ENCODE results near the gene TBKBP1.
"Not testable (repeated sequence)": the region's sequence is repeated elsewhere in the genome, so short reads cannot be mapped to it uniquely, and the experiment has no call there.

TBKBP1 gene

GRCh38 chr17:47736501-47737495 is 42.8 kb downstream of the TBKBP1 start:
- TF ChIP-seq PAX5 (IDR thresholded peaks at IDR 0.05; ENCODE audit: insufficient read depth, low read length, severe bottlenecking) (no peak), POLR2AphosphoS5 (IDR thresholded peaks at IDR 0.05; ENCODE audit: low read depth, low read length) (no peak), SPI1 (IDR thresholded peaks at IDR 0.05; ENCODE audit: low read depth, low read length) (no peak), POU2F2 (IDR thresholded peaks at IDR 0.05; ENCODE audit: low read depth, low read length) (no peak), TAF1 (IDR thresholded peaks at IDR 0.05; ENCODE audit: low read depth, low read length) (no peak), POLR2A (IDR thresholded peaks at IDR 0.05; ENCODE audit: low read depth, low read length) (no peak)
- no peak for FAIRE-seq

GRCh38 chr17:47738178-47738577 is 44.2 kb downstream of the TBKBP1 start:
- DNase-seq (ENCODE audit: insufficient read length, low spot score) (no peak), FAIRE-seq (no peak)
- TF ChIP-seq POLR2A (IDR thresholded peaks at IDR 0.05; ENCODE audit: low read depth, low read length) (no peak), TAF1 (IDR thresholded peaks at IDR 0.05; ENCODE audit: low read depth, low read length) (no peak), POU2F2 (IDR thresholded peaks at IDR 0.05; ENCODE audit: low read depth, low read length) (no peak)

More at GRCh38 chr17:47736501-47737495, 42.8 kb downstream of the TBKBP1 start:
- no peak for DNase-seq (ENCODE audit: insufficient read length, low spot score)

DNA sequence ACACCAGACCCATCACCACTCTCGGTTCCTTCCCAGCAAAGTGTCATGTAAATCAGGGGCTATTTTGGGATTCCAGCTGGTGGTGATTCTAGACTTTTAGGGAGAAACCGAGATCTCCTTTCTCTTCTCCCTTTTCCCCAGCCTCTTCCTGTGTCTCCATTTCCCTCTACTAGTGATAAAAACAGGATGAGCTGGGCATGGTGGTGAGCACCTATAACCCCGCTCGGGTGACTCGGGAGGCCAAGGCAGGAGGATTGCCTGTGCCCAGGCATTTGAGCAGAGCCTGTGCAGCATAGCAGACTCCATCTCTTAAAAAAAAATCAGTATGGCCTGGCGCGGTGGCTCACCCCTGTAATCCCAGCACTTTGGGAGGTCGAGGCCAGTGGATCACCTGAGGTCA is 45.2 kb downstream of the TBKBP1 start:
- TF ChIP-seq PAX5 (IDR thresholded peaks at IDR 0.05; ENCODE audit: insufficient read depth, low read length, severe bottlenecking) (no peak), SPI1 (IDR thresholded peaks at IDR 0.05; ENCODE audit: low read depth, low read length) (no peak), POLR2A (IDR thresholded peaks at IDR 0.05; ENCODE audit: low read depth, low read length) (no peak), TAF1 (IDR thresholded peaks at IDR 0.05; ENCODE audit: low read depth, low read length) (no peak), POLR2AphosphoS5 (IDR thresholded peaks at IDR 0.05; ENCODE audit: low read depth, low read length) (no peak), POU2F2 (IDR thresholded peaks at IDR 0.05; ENCODE audit: low read depth, low read length) (no peak)
- DNase-seq (ENCODE audit: insufficient read length, low spot score) = no peak
- FAIRE-seq = no peak

- not testable (repeated sequence) for FAIRE-seq; DNase-seq (ENCODE audit: insufficient read length, low spot score)
Observed at GRCh38 chr17:47739945-47740344, 46.0 kb downstream of the TBKBP1 start.

- DNase-seq (ENCODE audit: insufficient read length, low spot score) (no peak), FAIRE-seq (no peak)
- TF ChIP-seq SPI1 (IDR thresholded peaks at IDR 0.05; ENCODE audit: low read depth, low read length) = no peak
- TF ChIP-seq POU2F2 (IDR thresholded peaks at IDR 0.05; ENCODE audit: low read depth, low read length) = no peak
- no peak for TF ChIP-seq PAX5 (IDR thresholded peaks at IDR 0.05; ENCODE audit: insufficient read depth, low read length, severe bottlenecking)
- TF ChIP-seq POLR2AphosphoS5 (IDR thresholded peaks at IDR 0.05; ENCODE audit: low read depth, low read length) = no peak
- no peak for TF ChIP-seq TAF1 (IDR thresholded peaks at IDR 0.05; ENCODE audit: low read depth, low read length)
- TF ChIP-seq POLR2A (IDR thresholded peaks at IDR 0.05; ENCODE audit: low read depth, low read length) = no peak
Observed at GRCh38 chr17:47741109-47741792, 47.3 kb downstream of the TBKBP1 start.

DNA sequence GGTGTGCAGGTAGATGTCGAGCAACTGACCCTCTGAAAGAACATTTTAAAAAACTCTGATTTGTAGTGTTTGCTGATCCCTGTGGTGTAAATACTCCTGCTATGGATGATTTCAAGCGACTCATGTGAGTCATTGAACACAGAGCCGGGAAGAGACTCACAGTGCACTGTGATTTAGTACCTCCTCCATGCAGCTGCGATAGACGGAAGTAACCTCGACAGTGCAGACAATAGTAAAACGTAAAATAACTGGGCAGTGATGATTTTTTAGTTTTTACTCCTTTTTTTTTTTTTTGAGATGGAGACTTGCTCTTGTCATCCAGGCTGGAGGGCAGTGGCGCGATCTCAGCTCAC is 47.8 kb downstream of the TBKBP1 start:
- FAIRE-seq (no peak), DNase-seq (ENCODE audit: insufficient read length, low spot score) (no peak)

DNA sequence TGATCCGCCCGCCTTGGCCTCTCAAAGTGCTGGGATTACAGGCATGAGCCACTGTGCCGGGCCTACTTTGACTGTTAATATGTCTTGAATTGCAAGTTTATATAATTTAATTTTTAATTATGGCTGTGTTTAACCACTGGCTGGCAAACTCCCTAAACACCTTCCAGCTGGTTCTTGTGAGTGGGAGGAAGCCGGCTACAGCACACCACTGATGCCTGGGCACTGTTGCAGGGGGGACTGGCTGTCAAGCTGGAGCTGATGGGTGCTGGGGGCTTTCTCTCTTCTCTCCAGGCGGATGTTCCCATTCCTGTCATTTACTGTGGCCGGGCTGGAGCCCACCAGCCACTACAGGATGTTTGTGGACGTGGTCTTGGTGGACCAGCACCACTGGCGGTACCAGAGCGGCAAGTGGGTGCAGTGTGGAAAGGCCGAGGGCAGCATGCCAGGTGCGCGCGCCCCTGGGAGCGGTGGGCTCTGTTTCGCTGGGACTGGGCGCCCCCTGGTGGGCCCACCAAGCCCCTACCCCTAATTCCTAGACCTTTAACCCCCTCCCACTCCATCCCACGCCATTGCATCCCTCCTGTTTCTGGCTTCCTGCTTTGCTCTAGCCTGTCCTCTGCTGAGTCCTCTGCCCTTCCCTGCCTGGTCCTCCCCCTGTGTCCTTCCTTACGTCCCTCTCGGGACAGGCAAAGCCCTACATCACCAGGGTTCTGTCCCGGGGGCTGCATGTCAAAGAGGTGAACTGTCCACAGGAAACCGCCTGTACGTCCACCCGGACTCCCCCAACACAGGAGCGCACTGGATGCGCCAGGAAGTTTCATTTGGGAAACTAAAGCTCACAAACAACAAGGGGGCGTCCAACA is 48.6 kb downstream of the TBKBP1 start:
- FAIRE-seq (peak; percentile 57), DNase-seq (ENCODE audit: insufficient read length, low spot score) (no peak)
- no peak for TF ChIP-seq POLR2A (IDR thresholded peaks at IDR 0.05; ENCODE audit: low read depth, low read length)
- TF ChIP-seq POU2F2 (IDR thresholded peaks at IDR 0.05; ENCODE audit: low read depth, low read length) = no peak
- TF ChIP-seq PAX5 (IDR thresholded peaks at IDR 0.05; ENCODE audit: insufficient read depth, low read length, severe bottlenecking) = no peak
- no peak for TF ChIP-seq POLR2AphosphoS5 (IDR thresholded peaks at IDR 0.05; ENCODE audit: low read depth, low read length)
- no peak for TF ChIP-seq SPI1 (IDR thresholded peaks at IDR 0.05; ENCODE audit: low read depth, low read length)
- TF ChIP-seq TAF1 (IDR thresholded peaks at IDR 0.05; ENCODE audit: low read depth, low read length) = no peak

More for the DNA sequence above, 47.8 kb downstream of the TBKBP1 start:
- TF ChIP-seq POLR2A (IDR thresholded peaks at IDR 0.05; ENCODE audit: low read depth, low read length) = no peak

- FAIRE-seq (no peak), DNase-seq (ENCODE audit: insufficient read length, low spot score) (no peak)
- no peak for TF ChIP-seq POU2F2 (IDR thresholded peaks at IDR 0.05; ENCODE audit: low read depth, low read length)
- no peak for TF ChIP-seq POLR2AphosphoS5 (IDR thresholded peaks at IDR 0.05; ENCODE audit: low read depth, low read length)
- no peak for TF ChIP-seq TAF1 (IDR thresholded peaks at IDR 0.05; ENCODE audit: low read depth, low read length)
- TF ChIP-seq PAX5 (IDR thresholded peaks at IDR 0.05; ENCODE audit: insufficient read depth, low read length, severe bottlenecking) = no peak
- TF ChIP-seq POLR2A (IDR thresholded peaks at IDR 0.05; ENCODE audit: low read depth, low read length) = no peak
- no peak for TF ChIP-seq SPI1 (IDR thresholded peaks at IDR 0.05; ENCODE audit: low read depth, low read length)
Observed at GRCh38 chr17:47744168-47745036, 50.4 kb downstream of the TBKBP1 start.

DNA sequence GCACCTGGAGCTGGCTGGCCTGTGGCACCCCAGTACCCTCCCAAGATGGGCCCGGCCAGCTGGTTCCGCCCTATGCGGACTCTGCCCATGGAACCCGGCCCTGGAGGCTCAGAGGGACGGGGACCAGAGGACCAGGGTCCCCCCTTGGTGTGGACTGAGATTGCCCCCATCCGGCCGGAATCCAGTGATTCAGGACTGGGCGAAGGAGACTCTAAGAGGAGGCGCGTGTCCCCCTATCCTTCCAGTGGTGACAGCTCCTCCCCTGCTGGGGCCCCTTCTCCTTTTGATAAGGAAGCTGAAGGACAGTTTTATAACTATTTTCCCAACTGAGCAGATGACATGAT is 51.0 kb downstream of the TBKBP1 start:
- DNase-seq (ENCODE audit: insufficient read length, low spot score) (no peak), FAIRE-seq (no peak)
- TF ChIP-seq POLR2A (IDR thresholded peaks at IDR 0.05; ENCODE audit: low read depth, low read length) (no peak), SPI1 (IDR thresholded peaks at IDR 0.05; ENCODE audit: low read depth, low read length) (no peak), PAX5 (IDR thresholded peaks at IDR 0.05; ENCODE audit: insufficient read depth, low read length, severe bottlenecking) (no peak), POU2F2 (IDR thresholded peaks at IDR 0.05; ENCODE audit: low read depth, low read length) (no peak), TAF1 (IDR thresholded peaks at IDR 0.05; ENCODE audit: low read depth, low read length) (no peak), POLR2AphosphoS5 (IDR thresholded peaks at IDR 0.05; ENCODE audit: low read depth, low read length) (no peak)
